Testis (tissue), 3 donors: ENCODE data around the gene KLHL29. TPM values are rescaled to one million over a fixed set of nuclear protein-coding genes. Genes with fewer than 3 reads are reported as not detected.

Source experiments
- DNase-seq: peaks from one replicate; pipeline ENCODE4 v3.0.0-alpha.2; 2019
- H3K27ac ChIP-seq, 2 donors: fragments of 200-600 bp; sonication (generic); one replicate each; pipeline ENCODE4 v1.5.1; 2019
- H3K27me3 ChIP-seq: fragments of 200-600 bp; sonication (generic); one replicate; pipeline ENCODE4 v1.5.1; 2019
- H3K36me3 ChIP-seq: fragments of 200-600 bp; sonication (generic); one replicate; pipeline ENCODE4 v1.5.1; 2017; ENCODE audit warnings: low read depth; ENCODE audit errors: missing control alignments
- H3K4me1 ChIP-seq: fragments of 200-600 bp; sonication (generic); one replicate; pipeline ENCODE4 v1.5.1; 2019
- H3K4me3 ChIP-seq, 2 donors: fragments of 200-600 bp; sonication (generic); one replicate each; pipeline ENCODE4 v1.5.1; 2017 to 2019
- H3K9me3 ChIP-seq: fragments of 200-600 bp; sonication (generic); one replicate; pipeline ENCODE4 v1.5.1; 2017
- POLR2A ChIP-seq: fragments of 450-650 bp; IDR thresholded peaks from one replicate; pipeline ENCODE4 v1.6.1; 2017; ENCODE audit warnings: antibody characterized with exemption, mild to moderate bottlenecking, moderate library complexity
- WGBS, 2 donors: methylation state at CpG; one replicate each; pipeline ENCODE4 v1.1.5; 2018; 5-methylcytosine and 5-hydroxymethylcytosine counted together
- intact Hi-C: fragments of 100-400 bp; cut with DNase I; formaldehyde crosslinking; loops from one replicate; pipeline ENCODE4 v1.15.1; 2023; ENCODE audit warnings: low total_unique reads
- polyA plus RNA-seq: library from polyadenylated mRNA; stranded (reverse); fragments of 350-450 nt; fragmentation: Illumina TruSeq; extraction: RNeasy Lipid Tissue Mini Kit (QIAGEN cat#74804); gene quantifications from one replicate; pipeline ENCODE4 v1.2.3, GENCODE V29; 2014; ENCODE audit warnings: low read depth, low replicate concordance; ENCODE audit not compliant: insufficient read depth
- total RNA-seq, 2 donors: library from RNA; depleted of rRNA; stranded (reverse); fragments of >200 nt; gene quantifications; one replicate each; pipeline ENCODE4 v1.2.3, GENCODE V29; 2016
- TF ChIP-seq, protein P1 (sequence below), 3 experiments: fragments of 450-650 bp in 2 of 3; fragments of 200-600 bp in 1 of 3; sonication (generic) in 1 of 3; IDR thresholded peaks; one replicate each; pipeline ENCODE4 v1.5.1; 2016 to 2019; ENCODE audit warnings: antibody characterized with exemption in 3 of 3, mild to moderate bottlenecking in 2 of 3, moderate library complexity in 1 of 3

KLHL29 gene
- total and polyA plus RNA-seq, 3 donors from 2014 or later: 3.3 to 10.9 (median 7.9) TPM

DNA sequence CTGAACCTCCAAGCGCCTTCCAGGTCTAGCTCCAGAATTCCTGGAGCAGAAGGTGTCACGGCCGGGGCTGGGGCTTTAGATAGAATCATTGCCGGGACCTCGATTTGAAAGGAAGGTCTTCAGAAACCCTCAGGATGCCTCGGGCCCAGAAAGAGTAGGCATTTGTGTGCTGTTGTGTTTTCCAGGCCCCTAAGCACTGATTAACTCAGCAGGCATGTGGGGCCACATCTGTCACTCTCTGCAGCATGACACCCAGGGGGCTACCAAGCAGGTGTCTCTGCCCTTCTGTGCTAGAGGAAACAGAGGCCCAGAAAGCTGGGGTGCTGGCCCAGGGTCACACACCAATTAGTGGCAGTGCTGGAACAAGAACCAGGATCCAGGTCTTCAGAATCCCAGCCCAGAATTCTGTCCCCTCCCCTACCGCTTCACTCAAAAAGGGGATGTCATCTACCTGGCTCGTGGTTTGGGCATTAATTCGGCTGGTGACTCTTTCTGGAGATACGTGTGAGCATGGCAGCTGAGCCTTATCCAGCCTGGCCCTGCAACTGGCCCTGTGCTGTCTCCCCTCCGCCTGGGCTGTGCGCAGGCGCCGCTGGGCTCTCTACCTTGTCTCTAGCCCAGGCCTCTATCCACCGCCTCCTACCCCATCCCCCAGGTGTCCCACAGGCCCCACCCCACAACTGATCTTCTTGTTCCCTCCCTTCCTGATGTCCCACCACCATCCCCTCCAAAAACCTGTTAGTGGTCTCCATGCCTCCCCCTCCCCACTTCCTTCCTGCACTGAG lies 296.6 kb downstream of the KLHL29 start:
- intact Hi-C loops: no loop called here
- WGBS, 2 donors: 96 to 98% methylated on average over 15 of the region's 15 CpGs

GRCh38 chr2:23682481-23682880 lies 297.5 kb downstream of the KLHL29 start:
- Histone ChIP-seq H3K4me1 (no peaks in the 10 kb centered on the region), H3K36me3 (no peaks in the 10 kb centered on the region), H3K4me3 (no peak overlapping the region), H3K27ac (no peak overlapping the region), H3K27me3 (no peaks in the 10 kb centered on the region), H3K9me3 (no peaks in the 10 kb centered on the region)
- WGBS, 2 donors: 95 to 96% methylated on average over 8 to 11 of the region's 11 CpGs
- no peak for TF ChIP-seq POLR2A
- TF ChIP-seq, protein P1, sequence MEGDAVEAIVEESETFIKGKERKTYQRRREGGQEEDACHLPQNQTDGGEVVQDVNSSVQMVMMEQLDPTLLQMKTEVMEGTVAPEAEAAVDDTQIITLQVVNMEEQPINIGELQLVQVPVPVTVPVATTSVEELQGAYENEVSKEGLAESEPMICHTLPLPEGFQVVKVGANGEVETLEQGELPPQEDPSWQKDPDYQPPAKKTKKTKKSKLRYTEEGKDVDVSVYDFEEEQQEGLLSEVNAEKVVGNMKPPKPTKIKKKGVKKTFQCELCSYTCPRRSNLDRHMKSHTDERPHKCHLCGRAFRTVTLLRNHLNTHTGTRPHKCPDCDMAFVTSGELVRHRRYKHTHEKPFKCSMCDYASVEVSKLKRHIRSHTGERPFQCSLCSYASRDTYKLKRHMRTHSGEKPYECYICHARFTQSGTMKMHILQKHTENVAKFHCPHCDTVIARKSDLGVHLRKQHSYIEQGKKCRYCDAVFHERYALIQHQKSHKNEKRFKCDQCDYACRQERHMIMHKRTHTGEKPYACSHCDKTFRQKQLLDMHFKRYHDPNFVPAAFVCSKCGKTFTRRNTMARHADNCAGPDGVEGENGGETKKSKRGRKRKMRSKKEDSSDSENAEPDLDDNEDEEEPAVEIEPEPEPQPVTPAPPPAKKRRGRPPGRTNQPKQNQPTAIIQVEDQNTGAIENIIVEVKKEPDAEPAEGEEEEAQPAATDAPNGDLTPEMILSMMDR (IDR thresholded peaks at IDR 0.05): no peak
- intact Hi-C loops: no loop called here
- no peak for DNase-seq

More for the DNA sequence above, 296.6 kb downstream of the KLHL29 start:
- Histone ChIP-seq H3K36me3 (no peaks in the 10 kb centered on the region), H3K27me3 (no peaks in the 10 kb centered on the region), H3K9me3 (no peaks in the 10 kb centered on the region), H3K4me1 (no peaks in the 10 kb centered on the region), H3K27ac (no peak overlapping the region), H3K4me3 (no peak overlapping the region)
- DNase-seq: no peak
- TF ChIP-seq POLR2A: no peak
- TF ChIP-seq, protein P1 (IDR thresholded peaks at IDR 0.05): no peak

- TF ChIP-seq, protein P1 (IDR thresholded peaks at IDR 0.05): no peak
- Histone ChIP-seq H3K36me3 (no peaks in the 10 kb centered on the region), H3K9me3 (no peaks in the 10 kb centered on the region), H3K27ac (no peak overlapping the region), H3K4me1 (no peaks in the 10 kb centered on the region), H3K4me3 (no peak overlapping the region), H3K27me3 (no peaks in the 10 kb centered on the region)
- WGBS, 2 donors: 87 to 92% methylated on average over 4 to 7 of the region's 7 CpGs
- DNase-seq: no peak
- intact Hi-C loops: no loop called here
Measured at GRCh38 chr2:23683001-23683400, 298.0 kb downstream of the KLHL29 start.

GRCh38 chr2:23684395-23685176 lies 299.6 kb downstream of the KLHL29 start:
- Histone ChIP-seq H3K36me3 (no peaks in the 10 kb centered on the region), H3K27me3 (no peaks in the 10 kb centered on the region), H3K4me3 (no peak overlapping the region), H3K27ac (no peak overlapping the region), H3K4me1 (no peaks in the 10 kb centered on the region), H3K9me3 (no peaks in the 10 kb centered on the region)
- intact Hi-C loops: no loop called here
- DNase-seq: no peak
- 75 to 78% methylated on average over 14 to 19 of the region's 19 CpGs for WGBS, 2 donors
- TF ChIP-seq, protein P1 (IDR thresholded peaks at IDR 0.05): no peak
- no peak for TF ChIP-seq POLR2A
